Measurements from ENCODE around the gene RGS3. TPM values are rescaled to one million over a fixed set of nuclear protein-coding genes. Genes with fewer than 3 reads are reported as not detected.

Gene RGS3
- polyA plus RNA-seq, 2 of the 4 experiments (the other 2 are of a cell fraction) = 19.6 to 22.9 TPM

GRCh38 chr9:113597390-113598241, 134.1 kb downstream of the RGS3 start:
- no peak overlapping the region for H3K27ac ChIP-seq

GRCh38 chr9:113598451-113598850, 134.9 kb downstream of the RGS3 start:
- no peak for TF ChIP-seq BCL3 (IDR thresholded peaks at IDR 0.05)
- TF ChIP-seq BHLHE40 (IDR thresholded peaks at IDR 0.05; ENCODE audit: low read depth, low read length) = no peak
- TF ChIP-seq HEYL (CRISPR knock-in tag; IDR thresholded peaks at IDR 0.05) = no peak
- no peak for TF ChIP-seq GATA3 (IDR thresholded peaks at IDR 0.05; ENCODE audit: borderline replicate concordance)
- TF ChIP-seq POLR2AphosphoS2 (conservative IDR thresholded peaks at IDR 0.05; ENCODE audit: low read length) = no peak
- no peak for TF ChIP-seq JUN (IDR thresholded peaks at IDR 0.05)
- TF ChIP-seq CHD2 (IDR thresholded peaks at IDR 0.05; ENCODE audit: low read length, partially characterized antibody) = no peak
- TF ChIP-seq HOXA7 (CRISPR knock-in tag; IDR thresholded peaks at IDR 0.05) = no peak
- TF ChIP-seq TFCP2L1 (CRISPR knock-in tag; IDR thresholded peaks at IDR 0.05) = no peak
- no peak for TF ChIP-seq RAD21 (conservative IDR thresholded peaks at IDR 0.05 in 1 of 2, IDR thresholded peaks at IDR 0.05 in 1 of 2)
- POLR2A ChIA-PET = no interaction called here
- peaks cover 15% of the 10 kb centered on the region for H3K4me1 ChIP-seq
- FAIRE-seq (no peak), DNase-seq (ENCODE audit: low read depth in 1 of 2, low spot score in 1 of 2) (no peak), ATAC-seq (no peak)
- no peak overlapping the region for H3K4me3 ChIP-seq
- no peaks in the 10 kb centered on the region for H3K9me3 ChIP-seq
- H3K4me2 ChIP-seq = no peak overlapping the region
- CTCF ChIA-PET = interaction anchor here (1.4 to 31.8 kb wide), 4 partner anchors 7 to 197 kb away, joined by 4 to 1349 read pairs (median 88); partner anchors contain the start of gene ALAD
- no peak overlapping the region for H3K27ac ChIP-seq
- 92% methylated on average over 2 of the region's 2 CpGs for WGBS (ENCODE audit: missing lambda C conversion rate)

More at GRCh38 chr9:113597390-113598241, 134.1 kb downstream of the RGS3 start:
- Histone ChIP-seq H3K4me3 (no peak overlapping the region), H3K4me1 (peaks cover 21% of the 10 kb centered on the region), H3K9me3 (no peaks in the 10 kb centered on the region), H3K4me2 (no peak overlapping the region)
- TF ChIP-seq MAFK (IDR thresholded peaks at IDR 0.05; ENCODE audit: partially characterized antibody) = no peak
- TF ChIP-seq NFE2L2 (conservative IDR thresholded peaks at IDR 0.05; ENCODE audit: low read length) = no peak
- no peak for TF ChIP-seq CHD2 (IDR thresholded peaks at IDR 0.05; ENCODE audit: low read length, partially characterized antibody)
- no peak for TF ChIP-seq CBX8 (IDR thresholded peaks at IDR 0.05)
- no peak for TF ChIP-seq RARB (CRISPR knock-in tag; IDR thresholded peaks at IDR 0.05)
- no peak for TF ChIP-seq RNF2 (IDR thresholded peaks at IDR 0.05; ENCODE audit: borderline replicate concordance, low read depth)
- no peak for TF ChIP-seq USF2 (IDR thresholded peaks at IDR 0.05)
- TF ChIP-seq, protein P1, sequence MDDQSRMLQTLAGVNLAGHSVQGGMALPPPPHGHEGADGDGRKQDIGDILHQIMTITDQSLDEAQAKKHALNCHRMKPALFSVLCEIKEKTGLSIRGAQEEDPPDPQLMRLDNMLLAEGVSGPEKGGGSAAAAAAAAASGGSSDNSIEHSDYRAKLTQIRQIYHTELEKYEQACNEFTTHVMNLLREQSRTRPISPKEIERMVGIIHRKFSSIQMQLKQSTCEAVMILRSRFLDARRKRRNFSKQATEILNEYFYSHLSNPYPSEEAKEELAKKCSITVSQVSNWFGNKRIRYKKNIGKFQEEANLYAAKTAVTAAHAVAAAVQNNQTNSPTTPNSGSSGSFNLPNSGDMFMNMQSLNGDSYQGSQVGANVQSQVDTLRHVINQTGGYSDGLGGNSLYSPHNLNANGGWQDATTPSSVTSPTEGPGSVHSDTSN (IDR thresholded peaks at IDR 0.05) = no peak
- no peak for TF ChIP-seq SMC3 (IDR thresholded peaks at IDR 0.05)
- no peak for TF ChIP-seq HOXA7 (CRISPR knock-in tag; IDR thresholded peaks at IDR 0.05)
- TF ChIP-seq HOXB13 (CRISPR knock-in tag; IDR thresholded peaks at IDR 0.05; ENCODE audit: low read depth) = no peak
- TF ChIP-seq, protein P2, sequence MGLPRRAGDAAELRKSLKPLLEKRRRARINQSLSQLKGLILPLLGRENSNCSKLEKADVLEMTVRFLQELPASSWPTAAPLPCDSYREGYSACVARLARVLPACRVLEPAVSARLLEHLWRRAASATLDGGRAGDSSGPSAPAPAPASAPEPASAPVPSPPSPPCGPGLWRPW (IDR thresholded peaks at IDR 0.05) = no peak
- TF ChIP-seq NR3C1 (IDR thresholded peaks at IDR 0.05) = no peak
- TF ChIP-seq EHMT2 (IDR thresholded peaks at IDR 0.05; ENCODE audit: low read depth) = no peak
- FAIRE-seq = no peak
- WGBS (ENCODE audit: missing lambda C conversion rate) = 73% methylated on average over 13 of the region's 14 CpGs
- DNase-seq (ENCODE audit: low read depth in 1 of 2, low spot score in 1 of 2) = no peak
- ChIA-PET CTCF (interaction anchor here (0.9 to 31.8 kb wide), 4 partner anchors 60 to 324 kb away, joined by 4 to 1349 read pairs (median 6); partner anchors contain the start of gene ALAD), POLR2A (no interaction called here)
- ATAC-seq = no peak

Data from A549 (cell line).